Stimulated activated CD8-positive, alpha-beta memory T cell treated with anti-CD3 and anti-CD28 coated beads, Interleukin-2, amount 100 ng/mL, for 48 hours (primary cell): ENCODE results near the gene AGFG1.

Experiments used
- DNase-seq, 2 donors: peaks; one replicate each; pipeline ENCODE4 v3.0.0-alpha.2; 2020; ENCODE audit warnings: low read depth in 2 of 2

Gene AGFG1

DNA sequence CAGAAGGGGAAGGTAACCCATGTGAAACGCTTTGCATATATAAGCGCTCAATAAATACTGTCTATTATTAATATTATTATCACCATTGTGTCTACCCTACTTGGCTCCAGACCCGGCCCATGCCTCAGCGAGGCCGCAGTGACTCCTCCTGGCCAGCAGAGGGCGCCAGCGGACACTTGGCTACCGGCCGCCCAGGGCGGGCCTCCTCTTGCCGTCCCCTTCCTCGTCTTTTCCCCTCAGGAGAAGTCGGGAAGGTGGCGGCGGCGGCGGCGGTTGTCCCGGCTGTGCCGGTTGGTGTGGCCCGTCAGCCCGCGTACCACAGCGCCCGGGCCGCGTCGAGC is at the start of gene AGFG1:
TSS of gene AGFG1 (plus strand) at position 233 of the 341 bp plus-strand sequence. CDS start 266 bp downstream, outside the sequence.
- DNase-seq: peak; percentile 79 to 81

DNA sequence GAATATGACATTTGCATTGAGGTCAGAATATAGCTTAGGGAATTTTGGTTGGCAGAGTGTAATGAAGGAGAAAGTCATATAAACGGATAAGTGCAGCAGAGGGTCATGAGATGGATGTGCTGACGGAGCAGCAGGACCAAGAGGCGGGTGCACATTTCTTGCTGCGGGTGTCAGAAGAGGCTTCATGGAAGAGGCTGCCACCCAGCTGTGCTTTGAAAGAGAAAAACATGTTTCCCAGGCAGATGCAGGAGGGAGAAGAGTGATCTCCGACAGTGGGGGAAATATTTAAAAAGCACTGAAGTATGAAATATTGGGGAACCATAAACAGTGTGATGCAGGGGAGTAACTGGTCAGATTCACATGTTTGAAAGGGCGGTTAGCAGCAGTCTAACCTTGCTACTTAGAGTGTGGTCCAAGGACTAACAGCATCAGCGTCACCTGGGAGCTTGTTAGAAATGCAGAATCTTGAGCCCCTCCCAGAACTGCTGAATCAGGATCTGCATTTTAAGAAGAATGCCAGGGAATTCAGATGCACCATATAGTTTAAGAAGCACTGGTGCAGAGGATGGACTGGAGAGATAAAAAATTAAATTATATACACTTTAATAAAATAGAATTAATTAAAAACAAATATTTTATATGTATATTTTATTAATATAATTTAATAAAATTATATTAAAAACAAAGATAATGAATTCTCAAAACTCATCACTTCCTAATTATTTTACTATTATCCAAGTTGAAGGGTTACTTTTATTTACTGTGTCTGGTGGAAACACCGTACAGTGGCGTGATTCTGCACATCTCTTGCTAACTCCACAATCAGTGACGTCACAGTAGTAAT is 48.1 kb upstream of the AGFG1 start:
- DNase-seq: no peak

DNA sequence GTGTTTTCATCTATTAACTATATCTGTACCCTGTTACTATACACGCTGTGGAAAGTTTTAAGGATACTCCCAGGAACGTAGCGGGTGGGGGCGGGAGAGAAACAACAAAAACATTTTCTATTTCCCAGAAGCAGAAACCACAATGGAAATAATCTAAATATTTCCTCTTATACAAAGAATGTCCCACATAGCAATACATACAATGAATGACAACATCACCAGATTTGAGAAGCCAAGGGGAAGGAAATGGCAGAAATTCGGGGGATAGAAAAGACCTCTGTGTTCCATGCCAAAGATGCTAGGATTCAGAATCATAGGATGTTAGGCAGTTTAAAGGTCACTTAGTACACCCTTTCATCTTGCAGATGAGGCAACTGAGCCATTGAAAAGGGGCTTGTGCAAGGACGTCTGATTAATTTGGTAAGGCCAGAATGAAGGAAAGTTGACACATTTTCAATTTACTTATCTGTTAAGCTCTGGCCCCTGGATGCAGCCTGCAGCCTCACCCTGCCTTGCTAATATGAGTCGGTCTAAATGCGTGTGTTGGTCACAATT is 43.1 kb upstream of the AGFG1 start:
- no peak for DNase-seq

- no peak for DNase-seq
These were observed 41.3 kb upstream of the AGFG1 start for GRCh38 chr2:227430639-227431038.

GRCh38 chr2:227433171-227433570 is 38.8 kb upstream of the AGFG1 start:
- no peak for DNase-seq

- no peak for DNase-seq
These were observed 35.4 kb upstream of the AGFG1 start for GRCh38 chr2:227436436-227437174.

DNA sequence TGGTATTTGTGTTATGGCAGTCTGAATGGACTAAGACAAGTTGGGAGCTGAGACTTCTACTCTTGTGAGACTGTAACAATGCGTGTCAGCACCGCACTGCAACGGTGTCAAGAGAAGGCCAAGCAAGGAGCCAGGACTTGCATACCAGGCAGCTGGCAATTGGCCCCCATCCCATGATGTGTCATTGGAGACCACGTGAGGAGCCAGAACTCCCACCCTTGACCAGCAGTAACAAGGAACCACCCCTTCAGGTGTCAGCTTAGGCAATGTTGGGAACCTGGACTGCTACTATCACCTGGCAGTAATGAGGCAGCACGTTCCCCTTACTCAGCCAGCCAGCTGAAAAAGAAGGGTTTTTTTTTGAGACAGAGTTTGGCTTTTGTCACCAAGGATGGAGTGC is 32.7 kb upstream of the AGFG1 start:
- DNase-seq: no peak

DNA sequence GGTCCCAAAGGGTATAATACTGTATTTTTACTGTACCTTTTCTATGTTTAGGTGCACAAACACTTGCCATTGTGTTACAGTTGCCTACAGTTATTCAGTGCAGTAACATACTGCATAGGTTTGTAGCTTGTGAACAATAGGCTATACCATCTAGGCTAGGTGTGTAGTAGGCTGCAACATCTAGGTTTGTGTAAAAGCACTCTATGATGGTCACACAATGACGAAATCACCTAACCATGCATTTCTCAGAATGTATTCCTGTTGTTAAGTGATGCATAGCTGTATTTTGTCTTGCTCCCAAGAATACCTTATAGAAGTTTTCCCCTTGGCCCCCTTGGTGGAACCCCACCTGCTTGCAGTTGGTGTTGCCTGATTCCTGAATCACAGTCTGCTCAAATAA is 29.3 kb upstream of the AGFG1 start:
- no peak for DNase-seq

DNA sequence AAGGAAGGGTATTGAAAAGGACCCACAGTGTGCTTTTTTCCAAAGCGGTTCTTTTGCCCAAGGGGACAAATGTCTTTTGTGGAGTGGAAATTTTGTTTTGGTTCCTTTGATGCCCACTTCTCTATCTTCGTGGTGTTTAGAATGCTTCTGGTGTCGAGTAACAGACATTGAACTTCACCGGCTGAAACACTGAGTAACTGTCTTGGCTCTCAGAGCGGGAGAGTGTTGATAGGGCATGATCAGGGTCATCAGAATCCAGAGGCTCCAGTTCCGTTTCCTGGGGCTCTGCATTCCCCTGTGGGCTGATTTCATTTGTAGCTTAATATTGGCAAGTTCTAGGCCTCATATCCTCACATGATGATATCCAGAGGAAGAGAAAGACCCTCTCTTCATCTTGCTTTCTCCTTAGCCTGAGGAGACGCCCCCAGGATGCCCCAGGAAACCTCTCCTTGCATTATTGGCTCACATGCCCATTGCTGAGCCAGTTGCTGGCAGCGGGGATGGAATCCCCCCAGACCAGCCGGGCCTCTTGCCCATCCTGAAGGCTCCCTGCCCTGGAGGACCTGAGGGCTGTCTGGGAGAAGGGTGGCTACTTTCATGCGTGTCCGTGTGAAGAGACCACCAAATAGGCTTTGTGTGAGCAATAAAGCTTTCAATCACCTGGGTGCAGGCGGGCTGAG is 27.9 kb upstream of the AGFG1 start:
- DNase-seq: no peak

GRCh38 chr2:227447606-227448005 is 24.4 kb upstream of the AGFG1 start:
- no peak for DNase-seq

DNA sequence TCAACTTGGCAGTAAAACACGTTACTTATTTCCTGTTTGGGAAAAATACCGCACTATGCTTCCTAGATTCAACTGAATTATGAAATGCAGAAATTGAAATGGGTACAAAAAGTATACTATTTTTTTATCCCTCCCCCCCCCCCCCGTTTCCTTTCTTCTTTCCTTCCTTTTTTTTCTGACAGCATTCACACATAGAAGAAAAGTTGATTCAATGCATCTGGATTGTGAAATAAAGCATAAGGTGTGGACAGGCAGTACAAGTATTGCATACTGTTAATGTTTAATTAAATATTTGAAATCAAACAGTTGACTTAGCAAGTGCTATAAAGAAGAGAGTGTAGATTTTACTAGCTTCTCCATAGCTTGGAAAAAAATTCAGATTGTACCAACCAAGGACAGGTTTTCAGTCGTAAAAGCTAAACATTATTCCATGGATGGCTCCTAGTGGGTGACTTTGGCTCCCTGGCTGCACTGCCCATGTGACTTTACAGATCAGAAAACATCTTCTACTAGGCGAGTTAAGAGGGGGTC is 21.6 kb upstream of the AGFG1 start:
- DNase-seq: no peak

GRCh38 chr2:227450926-227451654 is 20.9 kb upstream of the AGFG1 start:
- no peak for DNase-seq

- DNase-seq: no peak
These were observed 20.3 kb upstream of the AGFG1 start for GRCh38 chr2:227451655-227451992.

- no peak for DNase-seq
These were observed 18.1 kb upstream of the AGFG1 start for GRCh38 chr2:227453810-227454209.

GRCh38 chr2:227454323-227454860 is 17.6 kb upstream of the AGFG1 start:
- no peak for DNase-seq

GRCh38 chr2:227455200-227455599 is 16.8 kb upstream of the AGFG1 start:
- no peak for DNase-seq

- DNase-seq: no peak
These were observed 15.9 kb upstream of the AGFG1 start for GRCh38 chr2:227456102-227456501.

DNA sequence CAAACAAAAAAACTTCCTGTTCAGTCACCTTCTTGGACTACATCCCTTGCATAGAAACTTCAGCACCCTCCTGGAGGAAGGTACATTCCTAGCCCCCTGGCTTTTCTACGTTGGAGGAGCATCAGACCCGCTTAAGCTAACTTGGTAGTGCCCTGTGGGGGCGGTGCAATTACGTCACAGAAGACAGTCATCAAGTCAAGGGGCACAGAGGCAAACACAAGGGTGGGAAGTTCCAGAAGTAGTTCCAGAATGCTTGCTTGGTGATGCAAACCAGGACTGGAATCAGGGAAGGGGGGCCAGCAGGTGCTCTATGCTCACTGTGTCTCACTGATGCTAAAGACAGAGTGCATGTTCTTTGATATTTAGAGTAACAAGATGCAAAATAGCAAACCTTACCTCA is 15.2 kb upstream of the AGFG1 start:
- no peak for DNase-seq

GRCh38 chr2:227460070-227460485 is 11.9 kb upstream of the AGFG1 start:
- peak; percentile 59 to 65 for DNase-seq

DNA sequence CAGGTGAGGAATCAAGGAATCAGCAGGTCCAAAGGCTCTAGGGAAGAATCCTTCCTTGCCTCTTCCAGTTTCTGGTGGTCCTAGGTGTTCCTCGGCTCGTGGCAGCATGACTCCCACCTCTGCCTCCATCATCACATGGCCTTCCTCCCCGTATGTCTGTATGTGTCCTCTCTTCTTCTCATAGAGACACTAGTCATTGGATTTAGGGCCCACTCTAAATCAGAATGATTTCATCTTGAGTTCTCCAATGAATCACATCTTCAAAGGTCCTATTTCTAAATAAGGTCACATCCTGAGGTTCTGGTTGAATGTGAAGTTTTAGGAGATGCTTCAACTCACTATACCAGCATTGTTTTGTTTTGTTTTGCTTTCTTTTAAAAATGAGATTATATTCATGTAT is 11.1 kb upstream of the AGFG1 start:
- no peak for DNase-seq

- no peak for DNase-seq
These were observed 10.0 kb upstream of the AGFG1 start for GRCh38 chr2:227461811-227462461.
